ENCODE results near the gene SPTBN4. TPM values are rescaled to one million over a fixed set of nuclear protein-coding genes. Genes with fewer than 3 reads are reported as not detected.
"Not testable (repeated sequence)": the region's sequence is repeated elsewhere in the genome, so short reads cannot be mapped to it uniquely, and the experiment has no call there.

Gene SPTBN4
- total and polyA plus RNA-seq, 9 donors, result 2.2 to 11.6 (median 6.2) TPM

DNA sequence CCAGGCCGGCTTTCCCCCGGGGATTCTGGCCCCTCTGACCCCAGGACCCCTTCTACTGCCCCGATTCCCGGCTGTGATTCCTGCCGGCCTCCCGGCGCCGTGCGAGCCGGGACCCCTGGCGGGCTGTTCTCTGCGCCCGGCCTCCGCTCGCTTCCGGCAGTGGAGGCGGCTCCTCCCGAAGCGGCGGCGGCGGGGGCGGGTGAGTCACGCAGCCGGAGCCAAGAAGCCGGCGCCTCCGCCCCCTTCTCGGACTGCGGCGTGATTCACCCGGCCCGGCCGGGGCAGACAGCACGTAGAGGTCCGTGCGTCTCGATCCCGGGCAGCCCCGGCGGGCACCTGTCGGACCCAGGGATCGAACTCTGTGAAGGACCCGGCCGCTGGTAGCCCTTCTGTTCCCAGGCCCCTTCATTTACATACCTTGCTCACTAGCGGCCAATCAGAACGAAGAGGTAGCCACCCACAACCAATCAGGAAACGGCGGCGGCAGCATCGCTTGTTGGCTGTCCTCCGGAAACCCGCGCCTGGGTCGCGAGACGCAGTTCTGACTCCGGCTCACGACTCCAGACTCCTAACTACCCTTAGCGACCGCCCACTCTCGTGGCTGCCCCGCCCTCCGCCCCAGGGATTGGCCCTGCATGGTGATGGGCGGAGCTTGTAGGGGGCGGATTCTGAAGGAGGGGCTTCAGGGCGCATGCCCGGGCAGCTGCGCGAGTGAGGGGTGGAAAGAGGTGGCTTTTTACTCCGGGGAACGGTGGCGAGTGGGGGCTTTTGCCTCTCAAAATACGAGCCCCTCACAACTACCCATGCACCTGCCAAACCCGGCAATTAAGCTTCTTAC is 41.1 kb upstream of the SPTBN4 start, which contains the start of gene SERTAD1:
TSS of gene SERTAD1 (minus strand) at position 543 of the 838 bp plus-strand sequence. CDS start 2,446 bp downstream, outside the sequence.
- WGBS, 3 donors, result 0 to 1% (median 0%) methylated on average over 58 to 75 of the region's 75 CpGs
- Histone ChIP-seq H3K9me3 (no peaks in the 10 kb centered on the region), H3K36me3 (no peaks in the 10 kb centered on the region), H3K27ac (peak within 1 kb of the TSS; percentile 88 to 96), H3K27me3 (no peaks in the 10 kb centered on the region), H3K4me3 (peak within 1 kb of the TSS; percentile 99), H3K4me1 (ENCODE audit: insufficient read depth) (peaks cover 2% of the 10 kb centered on the region)
- peak; percentile 100 for DNase-seq
- intact Hi-C loops (cut with DNase I), result no loop called here
- peak; percentile 98 for TF ChIP-seq POLR2A (IDR thresholded peaks at IDR 0.05)
- TF ChIP-seq, protein P1, sequence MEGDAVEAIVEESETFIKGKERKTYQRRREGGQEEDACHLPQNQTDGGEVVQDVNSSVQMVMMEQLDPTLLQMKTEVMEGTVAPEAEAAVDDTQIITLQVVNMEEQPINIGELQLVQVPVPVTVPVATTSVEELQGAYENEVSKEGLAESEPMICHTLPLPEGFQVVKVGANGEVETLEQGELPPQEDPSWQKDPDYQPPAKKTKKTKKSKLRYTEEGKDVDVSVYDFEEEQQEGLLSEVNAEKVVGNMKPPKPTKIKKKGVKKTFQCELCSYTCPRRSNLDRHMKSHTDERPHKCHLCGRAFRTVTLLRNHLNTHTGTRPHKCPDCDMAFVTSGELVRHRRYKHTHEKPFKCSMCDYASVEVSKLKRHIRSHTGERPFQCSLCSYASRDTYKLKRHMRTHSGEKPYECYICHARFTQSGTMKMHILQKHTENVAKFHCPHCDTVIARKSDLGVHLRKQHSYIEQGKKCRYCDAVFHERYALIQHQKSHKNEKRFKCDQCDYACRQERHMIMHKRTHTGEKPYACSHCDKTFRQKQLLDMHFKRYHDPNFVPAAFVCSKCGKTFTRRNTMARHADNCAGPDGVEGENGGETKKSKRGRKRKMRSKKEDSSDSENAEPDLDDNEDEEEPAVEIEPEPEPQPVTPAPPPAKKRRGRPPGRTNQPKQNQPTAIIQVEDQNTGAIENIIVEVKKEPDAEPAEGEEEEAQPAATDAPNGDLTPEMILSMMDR (IDR thresholded peaks at IDR 0.05), result peak; percentile 30 to 87 (median 87)
- no peak for TF ChIP-seq EP300 (IDR thresholded peaks at IDR 0.05)

DNA sequence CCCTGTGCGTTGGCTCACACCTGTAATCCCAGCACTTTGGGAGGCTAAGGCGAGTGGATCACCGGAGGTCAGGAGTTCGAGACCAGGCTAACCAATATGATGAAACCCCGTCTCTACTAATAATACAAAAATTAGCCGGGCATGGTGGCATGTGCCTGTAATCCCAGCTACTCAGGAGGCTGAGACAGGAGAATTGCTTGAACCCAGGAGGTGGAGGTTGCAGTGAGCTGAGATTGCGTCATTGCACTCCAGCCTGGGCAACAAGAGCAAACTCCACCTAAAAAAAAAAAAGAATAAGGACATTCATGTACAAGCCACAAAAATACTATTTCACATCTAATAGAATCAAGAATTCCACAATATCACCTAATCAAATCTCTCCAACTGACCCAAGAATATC is 38.6 kb upstream of the SPTBN4 start:
- DNase-seq; intact Hi-C loops (cut with DNase I); H3K9me3 ChIP-seq; H3K4me1 ChIP-seq (ENCODE audit: insufficient read depth); H3K27me3 ChIP-seq; H3K36me3 ChIP-seq; H3K27ac ChIP-seq; H3K4me3 ChIP-seq: not testable (repeated sequence)
- 90 to 93% (median 92%) methylated on average over 7 of the region's 7 CpGs for WGBS, 3 donors

DNA sequence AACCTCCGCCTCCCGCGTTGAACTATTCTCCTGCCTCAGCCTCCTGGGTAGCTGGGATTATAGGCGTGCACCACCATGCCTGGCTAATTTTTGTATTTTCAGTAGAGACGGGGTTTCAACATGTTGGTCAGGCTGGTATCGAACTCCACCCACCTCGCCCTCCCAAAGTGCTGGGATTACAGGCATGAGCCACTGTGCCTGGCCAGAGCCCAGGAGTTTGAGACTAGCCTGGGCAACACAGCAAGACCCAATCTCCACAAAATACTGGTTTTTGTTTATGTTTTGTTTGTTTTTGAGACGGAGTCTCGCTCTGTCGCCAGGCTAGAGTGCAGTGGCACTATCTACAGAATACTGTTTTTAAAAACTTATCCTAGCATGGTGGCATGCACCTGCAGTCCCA is 36.6 kb upstream of the SPTBN4 start:
- H3K36me3 ChIP-seq; H3K9me3 ChIP-seq; H3K27me3 ChIP-seq; H3K27ac ChIP-seq; H3K4me3 ChIP-seq; H3K4me1 ChIP-seq (ENCODE audit: insufficient read depth); intact Hi-C loops (cut with DNase I); DNase-seq: not testable (repeated sequence)
- 91 to 94% (median 92%) methylated on average over 10 of the region's 10 CpGs for WGBS, 3 donors

DNA sequence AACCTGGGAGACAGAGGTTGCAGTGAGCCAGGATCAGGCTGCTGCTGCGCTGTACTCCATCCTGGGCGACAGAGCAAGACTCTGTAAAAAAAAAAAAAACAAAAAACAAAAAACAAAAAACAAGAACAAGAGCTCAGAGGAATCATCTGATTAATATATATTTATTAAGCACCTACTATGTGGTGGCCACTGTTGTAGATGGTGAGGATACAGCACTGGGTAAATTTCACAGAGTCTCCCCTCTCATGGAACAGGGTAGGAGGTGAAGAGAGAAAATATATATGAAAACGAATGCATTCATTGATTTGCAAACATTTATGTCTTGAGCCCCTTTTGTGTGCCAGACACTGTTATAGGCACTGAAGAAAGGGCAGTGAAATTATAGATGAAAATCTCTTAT is 35.1 kb upstream of the SPTBN4 start:
- DNase-seq, result no peak
- 78 to 86% (median 84%) methylated on average over 3 of the region's 3 CpGs for WGBS, 3 donors
- H3K4me1 ChIP-seq (ENCODE audit: insufficient read depth), result peaks cover 3% of the 10 kb centered on the region
- H3K27me3 ChIP-seq, result no peaks in the 10 kb centered on the region
- TF ChIP-seq POLR2A (IDR thresholded peaks at IDR 0.05) (no peak), EP300 (IDR thresholded peaks at IDR 0.05) (no peak)
- TF ChIP-seq, protein P1 (IDR thresholded peaks at IDR 0.05), result no peak
- H3K4me3 ChIP-seq, result no peak overlapping the region
- H3K27ac ChIP-seq, result peak overlapping the region in 1 of 2 donors; percentile 95
- intact Hi-C loops (cut with DNase I), result no loop called here
- no peaks in the 10 kb centered on the region for H3K9me3 ChIP-seq
- H3K36me3 ChIP-seq, result no peaks in the 10 kb centered on the region

DNA sequence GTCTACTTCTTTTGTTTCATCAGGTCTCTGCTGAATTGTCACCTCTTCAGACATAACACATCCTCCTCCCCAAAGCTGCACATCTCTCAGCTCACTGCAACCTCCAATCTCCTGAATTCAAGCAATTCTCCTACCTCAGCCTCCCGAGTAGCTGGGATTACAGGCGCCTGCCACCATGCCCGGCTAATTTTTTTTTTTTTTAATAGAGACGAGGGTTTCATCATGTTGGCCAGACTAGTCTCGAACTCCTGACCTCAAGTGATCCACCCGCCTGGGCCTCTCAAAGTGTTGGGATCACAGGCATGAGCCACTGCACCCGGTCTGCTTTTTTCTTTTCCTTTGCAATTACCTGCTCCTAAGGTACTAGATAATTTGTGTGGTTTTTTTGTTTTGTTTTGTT is 34.0 kb upstream of the SPTBN4 start:
- DNase-seq; H3K36me3 ChIP-seq; intact Hi-C loops (cut with DNase I); H3K4me1 ChIP-seq (ENCODE audit: insufficient read depth); H3K9me3 ChIP-seq; H3K27me3 ChIP-seq: not testable (repeated sequence)
- Histone ChIP-seq H3K4me3 (peak overlapping the region; percentile 62), H3K27ac (peak overlapping the region; percentile 79 to 95)
- WGBS, 3 donors, result 20 to 29% (median 24%) methylated on average over 7 of the region's 7 CpGs

Measured in ovary (tissue), 9 donors.